ENCODE results near the gene ADARB1.

Gene ADARB1

DNA sequence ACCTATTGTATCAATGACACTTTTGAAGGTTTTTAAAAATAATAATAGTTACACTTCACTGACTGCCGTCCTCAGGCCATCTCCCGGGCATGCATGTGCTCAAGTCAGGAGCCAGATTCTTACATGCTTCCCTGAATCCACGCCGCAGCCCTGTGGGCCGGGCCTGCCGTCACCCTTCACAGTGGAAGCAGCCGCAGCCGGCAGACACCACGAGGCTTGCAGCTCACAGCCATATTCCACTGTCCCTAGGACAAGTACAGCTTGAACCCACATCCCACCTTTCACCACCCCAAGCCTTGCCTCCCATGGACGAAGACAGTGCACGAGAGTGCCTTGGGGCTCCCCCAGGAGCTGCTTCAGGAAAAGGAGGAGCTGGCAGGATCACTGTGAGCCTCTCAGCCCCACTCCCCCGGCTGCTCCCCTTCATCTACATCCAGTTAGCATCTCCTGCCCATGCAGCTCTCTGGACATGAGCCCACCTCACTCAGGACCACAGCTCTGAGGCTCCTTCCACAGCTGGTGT lies 136.1 kb downstream of the ADARB1 start:
- no peak for DNase-seq

DNA sequence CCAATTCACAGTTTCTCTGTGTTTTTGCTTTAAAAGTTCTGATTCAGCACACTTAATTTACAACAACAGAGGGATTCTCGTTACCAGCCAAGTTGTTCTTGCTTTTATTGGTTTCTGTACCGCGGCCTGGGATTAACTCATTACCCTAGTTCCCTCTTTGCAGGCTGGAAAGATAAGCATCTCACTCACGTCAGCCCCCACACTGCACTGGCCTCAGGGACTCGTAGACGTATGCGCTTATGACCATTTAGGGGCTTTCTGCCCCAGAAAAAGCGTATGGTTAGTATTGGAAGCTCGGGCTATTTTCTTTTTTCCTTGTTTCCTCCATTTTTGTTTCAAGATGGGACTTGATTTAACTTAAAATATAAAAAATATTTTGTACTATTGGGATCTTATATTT lies 137.3 kb downstream of the ADARB1 start:
- no peak for DNase-seq

DNA sequence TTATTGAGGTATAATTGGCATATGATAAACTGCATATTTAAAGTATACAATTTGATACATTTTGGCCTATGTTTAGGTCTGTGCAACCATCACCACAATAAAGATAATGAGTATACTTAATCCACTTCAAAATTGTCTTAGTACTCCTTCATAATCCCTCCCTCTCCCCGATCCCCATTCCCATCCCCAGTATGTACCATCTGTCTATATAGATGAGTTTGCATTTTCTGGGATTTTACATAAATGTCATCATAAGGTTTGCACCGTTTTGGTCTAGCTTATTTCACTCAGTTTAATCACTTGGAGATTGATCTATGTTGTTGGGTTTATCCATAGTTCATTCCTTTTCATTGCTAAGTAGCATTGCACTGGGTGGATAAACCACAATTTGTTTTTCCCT lies 139.0 kb downstream of the ADARB1 start:
- DNase-seq: no peak

DNA sequence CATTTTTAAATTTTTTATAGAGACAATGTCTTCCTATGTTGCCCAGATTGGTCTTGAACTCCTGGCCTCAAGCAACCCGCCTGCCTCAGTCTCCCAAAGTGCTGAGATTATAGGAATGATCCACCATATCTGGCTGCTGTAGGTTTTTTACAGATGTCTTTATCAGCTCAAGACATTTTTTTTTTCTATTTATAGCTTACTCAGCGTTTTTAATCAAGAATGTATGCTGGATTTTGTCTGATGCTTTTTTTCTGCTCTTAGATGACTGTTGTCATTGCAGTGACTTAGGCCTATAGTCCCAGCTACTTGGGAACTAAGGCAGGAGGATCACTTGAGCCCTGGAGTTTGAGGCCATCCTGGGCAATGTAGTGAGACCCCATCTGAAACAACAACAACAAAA lies 140.8 kb downstream of the ADARB1 start:
- no peak for DNase-seq

DNA sequence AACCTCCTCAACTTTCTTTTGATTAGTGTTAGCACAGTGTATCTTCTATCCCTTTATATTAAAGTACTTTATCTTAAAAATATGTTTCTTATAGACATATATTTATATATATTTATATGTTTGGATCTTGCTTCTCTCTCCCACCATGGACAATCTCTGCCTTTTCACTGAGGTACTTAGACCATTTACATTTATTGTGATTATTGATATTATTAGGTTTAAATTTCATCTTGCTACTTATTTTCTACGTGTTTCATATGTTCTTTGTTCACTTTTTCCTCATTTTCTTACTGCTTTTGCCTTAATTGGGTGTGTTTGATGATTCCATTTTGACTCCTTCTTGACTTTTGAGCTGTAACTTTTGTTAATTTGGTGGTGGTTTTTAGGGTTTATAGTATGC lies 142.6 kb downstream of the ADARB1 start:
- no peak for DNase-seq

DNA sequence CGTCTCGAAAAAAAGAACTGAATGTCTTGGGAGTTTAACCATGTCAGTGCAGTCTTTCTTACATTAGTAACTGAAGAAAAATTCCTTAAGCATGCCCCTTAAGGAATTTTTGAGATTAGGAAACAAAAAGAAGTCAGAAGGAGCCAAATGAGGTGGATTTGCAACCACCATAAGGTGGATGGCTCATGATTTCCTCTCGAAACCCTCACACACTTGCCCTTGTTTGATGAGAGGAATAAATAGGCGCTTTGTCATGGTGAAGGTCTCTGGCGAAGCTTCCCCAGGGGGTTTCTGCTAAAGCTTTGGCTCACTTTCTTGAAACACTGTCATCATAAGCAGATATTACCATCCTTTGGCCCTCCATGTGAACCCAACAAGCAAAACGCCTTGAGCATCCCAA lies 145.1 kb downstream of the ADARB1 start:
- DNase-seq: no peak

DNA sequence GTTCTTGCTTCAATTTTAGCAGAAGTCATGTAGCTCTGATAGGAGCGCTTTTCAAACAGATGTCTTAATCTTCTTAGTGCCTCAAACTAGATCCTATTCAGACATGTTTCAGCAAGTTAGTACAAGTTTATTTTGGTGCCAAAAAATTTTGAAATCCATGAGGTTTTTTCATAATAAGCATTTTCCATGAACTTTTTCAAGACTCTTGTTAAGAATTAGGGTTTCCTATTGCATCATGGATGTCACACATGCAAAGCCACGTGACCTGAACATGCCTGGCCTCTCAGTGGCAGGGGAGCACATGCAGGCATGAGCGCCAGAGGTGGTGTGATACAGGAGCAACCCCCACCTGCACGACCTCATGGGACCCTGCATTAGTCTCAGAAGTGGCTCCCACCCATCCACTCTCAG lies 145.7 kb downstream of the ADARB1 start:
- no peak for DNase-seq

DNA sequence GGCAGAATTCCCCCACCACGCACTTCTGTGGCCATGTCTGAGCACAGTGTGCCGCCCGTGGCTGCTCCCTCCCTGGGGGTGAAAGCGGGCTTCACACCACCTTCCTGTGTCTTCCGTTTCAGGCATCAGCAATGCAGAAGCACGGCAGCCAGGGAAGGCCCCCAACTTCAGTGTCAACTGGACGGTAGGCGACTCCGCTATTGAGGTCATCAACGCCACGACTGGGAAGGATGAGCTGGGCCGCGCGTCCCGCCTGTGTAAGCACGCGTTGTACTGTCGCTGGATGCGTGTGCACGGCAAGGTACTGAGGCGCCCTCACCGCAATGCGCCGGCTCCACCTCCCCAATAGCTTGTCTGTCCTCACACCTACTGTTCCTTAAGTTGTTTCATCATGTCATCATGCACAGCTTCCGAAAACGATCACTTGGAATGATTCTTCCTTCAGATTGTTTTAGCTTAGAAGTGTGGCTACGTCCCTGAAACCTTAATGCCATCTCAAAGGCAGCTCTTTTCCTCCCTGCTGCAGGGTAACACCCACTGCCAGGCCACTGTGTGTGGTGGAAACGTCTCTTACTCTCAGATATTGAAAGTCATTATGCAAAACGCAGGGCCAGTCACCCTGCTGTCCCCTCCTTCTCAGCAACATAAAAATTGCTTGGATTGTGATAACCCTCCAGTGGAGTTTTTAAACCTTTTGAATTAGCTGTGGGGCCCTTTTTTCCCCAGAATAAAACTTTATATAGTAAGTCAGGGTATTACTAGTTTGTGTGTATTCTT lies 146.5 kb downstream of the ADARB1 start:
- DNase-seq: no peak

DNA sequence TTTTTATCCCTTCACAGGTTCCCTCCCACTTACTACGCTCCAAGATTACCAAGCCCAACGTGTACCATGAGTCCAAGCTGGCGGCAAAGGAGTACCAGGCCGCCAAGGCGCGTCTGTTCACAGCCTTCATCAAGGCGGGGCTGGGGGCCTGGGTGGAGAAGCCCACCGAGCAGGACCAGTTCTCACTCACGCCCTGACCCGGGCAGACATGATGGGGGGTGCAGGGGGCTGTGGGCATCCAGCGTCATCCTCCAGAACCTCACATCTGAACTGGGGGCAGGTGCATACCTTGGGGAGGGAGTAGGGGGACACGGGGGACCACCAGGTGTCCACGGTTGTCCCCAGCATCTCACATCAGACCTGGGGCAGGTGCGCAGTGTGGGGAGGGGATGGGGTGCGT lies 147.6 kb downstream of the ADARB1 start:
- no peak for DNase-seq

DNA sequence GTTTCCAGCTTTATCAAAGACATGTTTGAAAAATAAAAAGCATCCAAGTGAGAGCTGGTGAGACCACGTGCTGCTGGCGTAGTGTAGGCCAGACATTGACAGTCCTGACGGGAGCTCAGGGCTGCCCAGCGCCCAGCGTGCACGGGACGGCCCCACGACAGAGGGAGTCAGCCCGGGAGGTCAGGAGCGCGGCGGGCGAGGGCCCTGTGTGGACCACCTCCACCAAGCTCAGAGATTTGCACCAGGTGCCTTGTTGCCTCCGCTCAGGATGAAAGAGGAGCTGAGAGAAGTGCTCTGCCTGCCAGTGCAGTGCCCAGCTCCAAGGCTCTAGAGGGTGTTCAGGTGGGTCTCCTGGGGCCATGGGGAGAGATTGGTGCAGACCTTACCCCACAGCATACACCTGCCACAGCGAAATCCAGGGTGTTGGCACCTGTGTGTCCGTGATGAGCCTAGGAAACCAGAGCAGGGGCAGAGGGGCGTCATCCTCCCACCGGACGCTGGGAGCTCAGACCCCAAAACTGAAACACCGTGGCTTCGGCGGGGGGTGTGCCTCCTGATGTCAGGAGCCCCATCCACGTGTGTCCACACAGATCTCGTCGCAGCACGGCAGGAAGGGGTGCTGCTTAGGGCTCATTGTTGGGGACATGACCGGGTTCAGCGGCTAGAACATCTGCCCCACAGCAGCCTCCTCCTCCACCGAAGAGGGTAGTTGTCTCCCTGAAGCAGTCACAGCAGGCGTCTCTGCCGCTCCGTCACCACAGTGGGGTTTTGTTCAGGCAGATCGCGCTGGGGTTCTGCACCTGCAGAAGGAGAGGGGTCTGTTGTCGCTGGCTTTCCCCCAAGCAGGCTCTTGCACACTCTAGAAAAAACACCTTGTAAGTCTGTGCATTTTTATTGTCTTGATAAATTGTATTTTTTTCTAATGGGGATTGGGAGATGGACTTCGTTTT lies 149.1 kb downstream of the ADARB1 start:
- no peak for DNase-seq

DNA sequence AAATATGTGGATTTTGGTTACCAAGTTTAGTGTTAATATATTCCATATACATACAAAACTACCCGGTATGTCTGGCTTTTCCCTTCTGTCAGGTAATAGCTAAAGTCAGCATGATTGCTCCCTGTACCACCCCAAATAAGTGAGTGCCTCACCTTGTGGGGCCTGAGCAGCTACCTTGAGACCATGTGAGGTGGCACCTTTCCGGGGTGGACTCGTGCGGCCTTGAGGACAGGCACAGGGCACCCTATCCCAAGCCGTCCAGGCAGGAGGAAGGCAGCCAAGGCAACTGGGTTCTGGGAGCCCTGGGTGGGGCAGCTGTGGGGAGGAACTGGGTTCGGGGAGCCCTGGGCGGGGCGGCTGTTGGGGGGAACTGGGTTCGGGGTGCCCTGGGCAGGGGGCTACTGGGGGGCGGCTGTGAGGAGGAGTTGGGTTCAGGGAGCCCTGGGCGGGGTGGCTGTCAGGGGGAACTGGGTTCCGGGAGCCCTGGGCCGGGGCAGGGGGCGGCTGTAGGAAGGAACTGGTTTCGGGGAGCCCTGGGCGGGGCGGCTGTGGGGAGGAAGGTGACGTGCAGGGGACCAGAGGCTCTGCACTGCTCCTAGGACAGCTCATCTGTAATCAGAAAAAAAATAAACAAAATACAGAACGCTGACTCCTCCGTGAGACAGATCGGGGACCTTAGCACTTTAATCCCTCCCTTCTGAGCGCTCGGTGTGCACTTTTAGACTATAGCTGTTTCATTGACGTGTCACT lies 150.0 kb downstream of the ADARB1 start:
- DNase-seq: no peak

DNA sequence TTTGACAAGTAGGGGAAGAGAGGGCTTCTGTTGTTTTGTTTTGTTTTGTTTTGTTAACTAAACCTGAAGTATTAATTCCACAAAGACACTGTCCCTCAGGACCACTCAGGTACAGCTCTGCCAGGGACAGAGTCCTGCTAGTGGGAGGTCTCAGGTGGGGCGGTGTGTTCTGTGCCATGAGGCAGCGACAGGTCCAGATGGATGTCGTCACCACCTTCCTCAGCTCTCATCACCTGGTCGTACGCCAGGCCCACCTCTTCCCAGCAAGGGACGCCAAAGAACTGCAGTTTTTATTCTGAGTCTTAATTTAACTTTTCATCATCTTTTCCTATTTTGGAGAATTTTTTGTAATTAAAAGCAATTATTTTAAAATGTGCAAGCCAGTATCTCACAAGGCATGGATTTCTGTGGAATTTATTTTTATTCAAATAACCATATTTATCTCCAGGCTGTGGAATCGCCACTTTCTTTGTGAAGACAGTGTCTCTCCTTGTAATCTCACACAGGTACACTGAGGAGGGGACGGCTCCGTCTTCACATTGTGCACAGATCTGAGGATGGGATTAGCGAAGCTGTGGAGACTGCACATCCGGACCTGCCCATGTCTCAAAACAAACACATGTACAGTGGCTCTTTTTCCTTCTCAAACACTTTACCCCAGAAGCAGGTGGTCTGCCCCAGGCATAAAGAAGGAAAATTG lies 150.8 kb downstream of the ADARB1 start:
- no peak for DNase-seq

DNA sequence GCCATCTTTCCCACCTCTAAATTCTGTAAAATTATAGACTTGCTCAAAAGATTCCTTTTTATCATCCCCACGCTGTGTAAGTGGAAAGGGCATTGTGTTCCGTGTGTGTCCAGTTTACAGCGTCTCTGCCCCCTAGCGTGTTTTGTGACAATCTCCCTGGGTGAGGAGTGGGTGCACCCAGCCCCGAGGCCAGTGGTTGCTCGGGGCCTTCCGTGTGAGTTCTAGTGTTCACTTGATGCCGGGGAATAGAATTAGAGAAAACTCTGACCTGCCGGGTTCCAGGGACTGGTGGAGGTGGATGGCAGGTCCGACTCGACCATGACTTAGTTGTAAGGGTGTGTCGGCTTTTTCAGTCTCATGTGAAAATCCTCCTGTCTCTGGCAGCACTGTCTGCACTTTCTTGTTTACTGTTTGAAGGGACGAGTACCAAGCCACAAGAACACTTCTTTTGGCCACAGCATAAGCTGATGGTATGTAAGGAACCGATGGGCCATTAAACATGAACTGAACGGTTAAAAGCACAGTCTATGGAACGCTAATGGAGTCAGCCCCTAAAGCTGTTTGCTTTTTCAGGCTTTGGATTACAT lies 151.5 kb downstream of the ADARB1 start:
- DNase-seq: no peak

DNA sequence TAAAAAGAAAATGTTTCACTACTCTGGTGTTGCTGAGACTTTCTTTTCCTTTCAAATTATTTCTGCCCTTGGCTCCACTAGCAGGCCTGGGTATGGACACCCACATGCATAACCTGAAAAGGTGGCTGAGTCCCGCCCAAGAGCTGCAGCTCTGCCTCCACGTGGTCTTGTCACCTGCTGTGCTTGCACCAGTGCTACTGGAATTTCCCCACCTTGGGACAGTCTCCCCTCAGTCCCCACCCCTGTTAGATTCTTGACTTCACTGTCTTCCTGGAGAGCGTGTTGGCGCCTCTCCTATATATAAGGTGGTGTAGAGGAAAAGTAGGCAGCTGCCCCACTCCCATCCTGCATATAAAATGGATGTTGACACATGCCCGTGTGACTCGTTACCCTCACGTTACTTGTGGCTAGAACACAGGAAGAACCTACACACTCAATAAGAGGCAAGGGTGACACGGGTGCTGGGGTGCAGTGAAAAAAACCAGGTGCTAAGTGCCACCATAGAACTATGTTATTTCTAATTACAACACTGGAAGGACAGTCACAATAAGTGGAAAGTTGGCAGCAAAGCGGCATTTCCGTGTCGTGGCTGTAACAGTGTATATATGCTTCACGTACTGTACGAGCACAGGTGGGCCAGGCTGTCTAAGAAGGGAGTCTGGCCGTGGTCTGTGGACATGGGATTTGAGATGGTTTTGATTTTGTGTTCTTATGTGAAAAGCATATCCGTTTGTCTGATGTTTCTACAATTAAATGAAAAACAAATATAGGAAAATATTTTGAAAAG lies 152.4 kb downstream of the ADARB1 start:
- DNase-seq: peak; percentile 44

DNA sequence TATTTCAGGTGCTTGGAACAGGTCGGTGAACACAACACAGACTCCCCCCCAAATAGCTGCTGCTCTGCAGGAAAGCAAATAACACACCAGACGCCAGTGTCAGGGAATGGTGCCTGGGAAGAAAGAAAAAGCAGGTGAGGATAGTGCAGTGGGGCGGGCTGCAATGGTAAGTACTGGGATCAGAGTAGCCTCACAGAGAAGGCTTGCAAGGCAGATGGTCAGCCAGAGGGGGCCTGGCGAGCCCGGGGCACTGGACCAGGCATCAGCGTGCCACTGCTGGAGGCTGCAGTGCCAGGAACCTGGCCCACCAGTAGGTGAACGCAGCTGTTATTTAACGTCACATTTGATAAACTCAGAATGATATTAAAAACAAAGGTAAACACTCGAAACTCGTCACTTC lies 153.4 kb downstream of the ADARB1 start:
- no peak for DNase-seq

DNA sequence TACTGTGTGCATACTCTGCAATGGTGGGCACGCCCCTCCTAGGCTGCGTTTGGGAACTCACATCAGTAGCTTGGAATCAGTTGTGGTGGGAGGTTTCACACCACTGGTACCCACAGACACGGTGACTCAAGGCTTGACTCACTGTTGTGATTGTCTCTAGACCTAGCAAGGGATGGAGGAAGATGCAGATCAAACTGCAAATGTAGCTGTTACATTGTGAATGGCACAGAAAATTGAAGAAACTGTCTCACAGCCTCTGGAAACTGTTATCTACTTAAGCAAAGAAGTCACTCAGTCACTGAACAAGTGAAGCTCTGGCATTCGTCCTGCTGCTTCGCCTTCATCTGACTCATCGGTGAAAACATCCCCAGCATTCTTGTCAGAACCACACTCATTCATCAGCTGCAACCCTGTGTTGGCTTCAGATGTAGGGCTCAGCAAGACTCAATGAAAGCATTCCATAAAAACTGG lies 153.8 kb downstream of the ADARB1 start:
- peak; percentile 85 to 86 for DNase-seq

DNA sequence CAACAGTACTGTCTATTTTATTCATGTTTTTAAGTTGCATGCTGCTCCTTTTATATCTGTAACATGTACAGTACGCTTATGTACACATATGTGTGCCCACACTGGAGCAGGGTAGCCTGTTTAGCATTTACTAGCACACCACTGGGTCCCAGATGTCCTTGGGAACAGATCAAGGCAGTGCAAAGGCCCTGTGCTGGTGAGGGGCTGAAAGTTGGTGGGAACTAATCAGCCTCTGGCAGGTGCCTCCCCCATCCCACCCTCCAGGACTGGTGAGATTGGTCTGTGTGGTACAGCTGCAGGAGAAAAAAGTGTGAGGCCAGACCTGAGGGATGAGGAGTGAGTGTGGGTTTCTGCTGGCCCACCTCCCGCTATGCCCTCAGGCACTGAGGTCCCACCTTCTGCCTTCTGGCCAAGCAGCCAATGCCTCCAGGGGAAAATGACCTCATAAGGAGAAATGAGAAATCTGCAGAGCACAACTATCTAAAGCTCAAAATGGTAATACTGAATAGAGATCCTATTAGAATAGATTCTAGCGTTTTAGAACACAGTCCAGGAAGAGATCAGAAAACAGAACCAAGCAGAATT lies 154.4 kb downstream of the ADARB1 start:
- DNase-seq: no peak

DNA sequence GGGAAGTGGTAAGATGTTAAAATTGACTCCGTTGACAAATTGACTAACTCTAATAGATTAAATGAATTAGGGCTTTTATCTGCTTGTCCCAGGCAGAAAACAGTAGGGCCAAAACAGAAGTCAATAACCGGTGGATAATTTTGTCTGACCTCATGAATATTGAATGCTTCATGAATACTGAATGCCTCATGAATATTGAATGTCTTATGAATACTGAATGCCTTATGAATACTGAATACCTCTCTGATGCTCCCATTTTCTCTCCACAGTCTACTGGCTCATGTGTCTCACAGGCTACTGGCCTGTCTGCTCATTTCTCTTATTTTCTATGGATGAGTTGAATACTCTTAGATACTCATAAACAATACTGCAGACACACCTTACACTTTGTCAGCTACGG lies 157.3 kb downstream of the ADARB1 start:
- DNase-seq: no peak

DNA sequence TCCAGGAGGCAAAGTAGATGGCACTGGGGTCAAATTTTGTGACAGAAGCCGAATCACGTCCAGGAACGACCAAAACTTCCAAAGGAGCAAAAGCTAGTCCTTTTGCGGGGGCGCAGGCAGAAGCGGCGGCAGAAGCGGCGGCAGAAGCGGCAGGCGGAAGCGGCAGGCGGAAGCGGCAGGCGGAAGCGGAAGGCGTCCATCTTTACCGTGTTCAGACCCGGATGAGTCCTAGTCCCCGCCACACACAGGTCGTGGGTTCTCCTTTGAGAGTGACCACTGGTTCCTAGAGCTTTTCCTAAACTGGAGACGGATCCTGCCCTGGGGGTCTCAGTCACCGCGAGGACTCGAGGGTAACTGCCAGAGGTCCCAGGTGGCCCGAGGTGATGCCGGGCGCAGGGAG lies 159.7 kb downstream of the ADARB1 start:
- DNase-seq: no peak

DNA sequence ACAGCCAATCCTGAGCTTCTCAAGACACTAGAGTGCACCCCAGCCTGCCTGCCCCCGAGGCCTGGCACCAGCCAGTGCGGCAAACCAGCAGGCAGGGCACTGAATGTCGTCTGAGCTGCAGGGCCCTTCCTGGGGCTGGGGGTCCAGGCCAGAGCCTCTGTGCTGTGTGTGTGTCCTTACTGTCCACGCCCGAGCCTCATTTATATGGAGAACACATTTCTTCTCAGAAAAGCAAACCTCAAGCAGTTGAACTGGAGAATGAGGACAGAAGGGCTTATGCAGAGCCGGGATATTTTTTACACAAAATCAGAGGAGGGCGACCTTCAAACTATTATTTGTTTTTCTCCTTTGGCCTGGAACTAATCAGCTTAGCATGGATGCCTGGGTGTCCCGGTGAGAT lies 160.6 kb downstream of the ADARB1 start:
- DNase-seq: no peak

DNA sequence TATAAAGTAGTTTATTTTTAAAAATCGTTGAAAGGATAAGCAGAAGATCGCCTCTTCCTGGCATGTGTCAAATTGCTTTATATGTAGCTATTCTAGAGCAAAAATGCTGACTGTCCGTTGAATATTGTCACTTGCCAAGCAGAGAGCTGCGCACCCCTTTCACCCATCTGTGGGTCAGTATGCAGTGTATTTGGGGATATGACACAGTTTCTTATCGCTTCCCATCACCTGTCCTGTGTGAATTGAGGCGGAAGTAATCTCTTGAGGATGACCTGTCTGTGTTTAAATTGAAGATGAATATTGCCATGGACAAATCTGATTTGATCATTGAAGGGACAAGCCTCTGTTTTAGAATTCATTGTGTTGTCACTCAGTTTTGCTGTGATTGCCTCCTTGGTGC lies 161.1 kb downstream of the ADARB1 start:
- no peak for DNase-seq
